Activated CD4-positive, alpha-beta T cell treated with anti-CD3 and anti-CD28 coated beads for 1 hour (primary cell): ENCODE measurements around the gene TMEM181.
"Not testable (repeated sequence)": the region's sequence is repeated elsewhere in the genome, so short reads cannot be mapped to it uniquely, and the experiment has no call there.

Experiments used
- DNase-seq: peaks from one replicate; pipeline ENCODE4 v3.0.0-alpha.2; 2020

Gene TMEM181

GRCh38 chr6:158538741-158539140 is 21.1 kb upstream of the TMEM181 start:
- no peak for DNase-seq

GRCh38 chr6:158539413-158539812 is 20.5 kb upstream of the TMEM181 start:
- no peak for DNase-seq

GRCh38 chr6:158539881-158540280 is 20.0 kb upstream of the TMEM181 start:
- DNase-seq, result no peak

DNA sequence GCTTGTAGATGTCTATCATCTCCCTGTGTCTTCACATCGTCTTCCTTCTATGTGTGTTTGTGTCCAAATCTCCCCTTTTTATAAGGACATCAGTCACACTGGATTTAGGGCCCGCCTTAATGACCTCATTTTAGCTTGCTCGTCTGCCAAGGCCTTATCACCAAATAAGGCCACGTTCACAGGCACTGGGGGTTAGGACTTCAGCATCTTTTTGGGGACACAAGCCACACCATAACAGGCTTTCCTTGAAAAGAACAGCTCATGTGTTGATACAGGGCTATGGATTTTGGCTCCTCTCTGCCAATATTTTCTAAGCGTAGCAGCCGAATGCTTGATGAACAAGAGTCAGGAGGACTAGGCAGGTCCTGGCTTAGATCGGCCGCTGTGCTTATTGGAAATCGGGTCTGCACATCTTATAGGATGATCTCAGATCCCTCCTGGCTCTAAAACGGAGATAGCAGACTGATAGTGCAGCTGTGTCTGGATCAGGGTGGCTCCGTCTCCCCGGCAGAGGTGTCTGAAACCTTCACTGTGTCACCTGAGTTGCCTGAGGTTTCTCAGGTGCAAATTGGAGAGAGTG is 16.2 kb upstream of the TMEM181 start:
- no peak for DNase-seq

DNA sequence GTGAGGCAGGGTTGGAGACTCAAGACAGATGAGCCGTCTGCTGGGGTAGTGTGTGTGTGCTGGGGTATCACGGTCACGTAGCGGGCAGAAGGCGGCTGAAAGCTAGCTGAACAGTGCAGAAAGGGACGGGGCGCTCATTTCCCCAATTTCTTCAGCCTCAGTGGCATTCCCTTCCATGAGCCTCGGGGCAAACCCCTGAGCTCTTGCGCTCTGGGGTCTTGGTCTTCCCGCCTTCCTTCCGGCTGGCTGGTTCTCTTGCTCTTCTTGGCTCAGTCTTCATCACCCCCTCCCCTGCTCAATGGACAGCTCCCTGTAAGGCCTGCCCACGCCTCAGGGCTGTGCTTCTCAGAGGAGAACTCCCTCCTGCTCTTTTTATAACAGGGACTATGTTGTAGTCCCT is 15.5 kb upstream of the TMEM181 start:
- DNase-seq, result no peak

- no peak for DNase-seq
Observed at GRCh38 chr6:158545043-158545966, 14.6 kb upstream of the TMEM181 start.

DNA sequence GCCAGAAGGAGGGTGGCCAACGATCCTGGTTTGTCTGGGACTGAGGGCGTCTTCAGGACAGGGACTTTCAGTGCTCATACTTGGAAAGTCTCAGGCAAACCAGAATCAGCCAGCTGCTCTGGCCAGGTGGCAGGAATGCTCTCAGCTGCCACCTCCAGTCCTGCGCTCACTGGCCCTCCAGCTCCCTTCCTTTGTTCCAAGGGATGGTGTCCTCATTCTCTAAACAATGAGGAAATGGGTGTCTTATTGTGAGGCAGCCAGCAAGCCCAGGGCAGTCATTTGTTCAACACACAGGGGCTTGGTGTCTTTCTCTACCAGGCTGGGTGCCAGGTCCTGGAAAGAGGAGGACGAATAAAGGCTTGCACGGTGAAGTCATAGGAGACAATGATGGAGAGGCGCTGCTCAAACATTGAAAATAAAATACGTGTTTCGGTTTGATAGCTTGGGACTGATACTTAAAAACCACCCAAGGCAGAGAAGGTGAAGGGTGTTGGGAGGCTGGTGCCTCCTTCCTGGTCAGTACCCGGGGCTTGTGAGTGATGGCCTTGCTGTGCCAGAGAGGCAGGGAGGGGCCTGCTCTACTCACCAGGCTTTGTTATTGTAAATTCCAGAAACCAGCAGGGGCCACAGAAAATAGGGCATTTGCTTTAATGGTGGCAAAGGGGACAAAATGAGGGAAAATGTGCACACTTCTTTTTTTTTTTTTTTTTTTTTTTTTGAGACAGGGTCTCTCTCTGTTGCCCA is 11.3 kb upstream of the TMEM181 start:
- DNase-seq, result no peak

- DNase-seq, result no peak
Observed at GRCh38 chr6:158552055-158552795, 7.7 kb upstream of the TMEM181 start.

DNA sequence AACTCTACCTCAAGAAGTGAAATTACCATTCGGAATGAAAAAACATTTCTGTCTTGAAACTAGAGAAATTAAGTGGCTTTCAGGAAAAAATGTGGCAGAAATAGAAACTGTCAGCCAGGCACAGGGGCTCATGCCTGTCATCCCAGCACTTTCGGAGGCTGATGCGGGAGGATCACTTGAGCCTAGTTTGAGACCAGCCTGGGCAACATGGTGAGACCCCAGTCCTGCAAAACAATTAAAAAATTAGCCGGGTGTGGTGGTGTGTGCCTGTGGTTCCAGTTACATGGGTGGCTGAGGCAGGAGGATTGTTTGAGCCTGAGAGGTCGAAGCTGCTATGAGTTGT is 7.1 kb upstream of the TMEM181 start:
- no peak for DNase-seq

DNA sequence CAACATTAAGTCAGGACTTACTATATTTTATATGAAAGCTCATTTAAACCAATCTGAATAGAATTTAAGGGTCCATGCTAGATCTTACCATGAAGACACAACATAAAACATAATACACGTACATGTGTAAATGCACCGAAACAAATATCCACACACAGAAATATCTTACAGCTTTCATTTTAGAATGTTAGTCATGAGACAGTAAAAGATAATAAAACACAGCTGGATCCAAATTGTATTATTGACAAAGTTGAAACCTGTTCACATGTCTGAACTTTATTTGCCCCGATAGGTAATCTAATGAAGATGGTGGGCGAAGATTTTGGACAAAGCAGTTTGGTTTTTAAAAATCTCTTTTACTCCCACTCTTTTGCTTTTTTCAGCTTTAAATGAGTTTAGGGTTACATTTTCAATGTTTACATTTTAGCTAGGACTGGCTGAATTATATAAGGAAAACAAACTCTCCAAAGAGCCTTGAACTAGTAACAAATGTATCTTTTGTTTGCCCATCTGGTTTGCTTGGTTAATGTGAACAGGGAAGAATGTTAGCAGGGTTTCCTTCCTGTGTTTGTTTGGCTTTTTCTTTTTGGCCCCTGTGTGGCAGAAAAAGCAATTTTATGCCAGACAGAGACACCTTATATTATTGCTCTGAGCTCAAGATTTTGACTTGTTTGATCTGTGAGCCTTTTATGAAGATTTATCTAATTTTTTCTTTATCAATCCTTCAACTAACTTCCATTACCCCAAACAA is 5.1 kb upstream of the TMEM181 start:
- no peak for DNase-seq

DNA sequence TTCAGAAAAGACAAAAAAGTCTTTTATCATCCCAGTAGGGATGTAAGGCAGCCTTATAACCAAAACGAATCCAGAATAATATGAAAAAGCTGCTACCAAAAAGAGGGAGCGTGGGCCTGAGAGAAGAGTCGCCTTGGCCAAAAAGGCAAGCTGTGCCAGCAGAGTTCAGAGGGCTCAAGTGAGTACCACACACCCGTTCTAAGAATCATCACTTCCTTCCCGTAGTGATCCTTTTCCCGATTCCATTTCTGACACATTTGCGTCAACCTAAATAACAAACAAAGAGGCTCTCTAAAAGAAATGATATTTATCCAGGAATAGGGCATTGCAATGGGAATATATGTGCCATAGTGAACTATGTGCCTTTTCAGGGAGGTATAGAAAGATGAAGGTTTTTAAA is 3.8 kb upstream of the TMEM181 start:
- DNase-seq, result no peak

DNA sequence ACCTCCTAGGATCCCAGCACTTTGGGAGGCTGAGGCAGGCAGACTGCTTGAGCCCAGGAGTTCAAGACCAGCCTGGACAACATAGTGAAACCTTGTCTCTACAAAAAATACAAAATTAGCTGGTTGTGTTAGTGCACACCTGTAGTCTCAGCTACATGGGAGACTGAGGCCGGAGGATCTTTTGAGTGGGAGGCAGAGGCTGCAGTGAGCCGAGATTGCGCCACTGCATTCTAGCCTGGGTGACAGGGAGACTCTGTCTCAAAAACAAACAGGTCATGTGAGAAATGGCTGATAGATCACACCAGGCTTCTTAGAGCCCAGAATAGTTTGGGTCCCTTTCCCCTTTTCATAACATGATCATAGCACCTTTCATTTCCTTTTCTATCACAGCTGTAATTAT is 2.8 kb upstream of the TMEM181 start:
- DNase-seq, result not testable (repeated sequence)

DNA sequence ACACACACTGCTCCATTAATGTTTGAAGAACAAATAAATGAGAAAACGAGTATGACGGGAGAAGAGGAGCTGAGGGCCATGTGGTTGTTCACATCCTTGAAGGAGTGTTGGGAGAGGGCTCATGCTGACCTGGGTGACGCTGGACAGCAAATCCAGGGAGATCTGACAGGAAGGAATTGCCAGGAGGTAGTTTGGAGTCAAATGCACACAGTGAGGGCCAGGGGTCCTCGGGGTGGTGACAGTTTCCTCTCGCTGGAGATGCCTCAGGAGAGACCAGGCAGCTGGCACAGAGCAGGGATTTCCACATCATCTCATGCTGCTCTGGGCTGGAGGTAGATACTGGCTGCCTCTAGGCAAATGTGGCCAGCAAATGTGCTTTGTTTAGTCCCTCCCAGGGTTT is 2.0 kb upstream of the TMEM181 start:
- no peak for DNase-seq

- DNase-seq, result no peak
Observed at GRCh38 chr6:158558415-158559306, 1.2 kb upstream of the TMEM181 start.

DNA sequence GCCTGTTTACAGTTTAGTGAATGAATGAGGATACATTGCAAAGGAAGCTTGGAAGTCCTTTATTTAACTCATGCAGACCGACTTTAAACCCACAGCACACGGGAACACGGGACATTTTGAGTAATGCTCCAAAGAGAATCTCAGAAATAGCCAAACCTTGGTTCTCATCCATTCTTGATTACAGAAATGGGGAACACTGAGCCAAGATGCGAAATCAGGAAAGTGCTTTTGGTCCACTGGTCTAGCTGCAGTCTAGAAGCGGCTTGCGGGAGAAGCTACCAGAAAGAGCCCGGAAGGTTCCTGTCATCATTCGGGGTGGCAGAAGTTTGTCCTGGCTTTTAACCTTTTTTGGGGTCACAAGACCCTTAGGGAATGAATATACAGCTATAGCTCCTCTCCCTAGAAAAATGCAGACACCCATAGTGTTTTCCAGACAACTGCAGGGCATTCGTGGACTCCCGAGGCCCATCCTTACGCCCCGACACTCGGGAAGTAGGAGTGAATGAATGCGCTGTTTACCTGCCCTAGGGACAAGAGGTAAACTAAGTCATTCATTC is 475 bp upstream of the TMEM181 start:
- DNase-seq, result no peak

- no peak for DNase-seq
Observed at GRCh38 chr6:158560836-158561320, 987 bp downstream of the TMEM181 start.

DNA sequence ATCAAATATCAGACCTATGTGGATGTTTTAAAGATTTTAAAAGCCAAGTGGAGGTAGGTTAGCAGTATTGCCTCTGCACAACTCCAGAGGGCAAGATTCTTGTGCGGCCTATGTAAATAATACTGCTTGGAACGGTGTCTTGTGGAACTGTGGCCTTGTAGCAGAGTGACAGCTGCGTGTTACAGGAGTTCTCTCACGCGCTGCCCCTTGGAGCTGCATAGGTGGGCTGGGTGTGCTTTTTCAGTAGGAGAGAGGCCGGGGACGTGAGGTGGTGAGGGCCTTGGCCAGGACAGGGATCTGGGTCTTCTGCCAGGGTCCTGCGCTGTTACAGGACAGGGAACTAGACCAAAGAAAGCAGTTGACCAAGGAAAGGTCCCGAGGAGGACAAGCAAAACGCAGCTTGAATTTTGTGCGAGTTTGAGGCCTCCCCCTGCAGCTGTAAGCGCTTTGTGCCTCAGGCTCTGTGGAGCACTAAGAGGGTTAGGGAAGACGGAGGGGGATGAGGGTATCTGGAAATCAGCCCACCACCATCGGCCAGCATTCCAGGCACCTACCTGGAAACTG is 1.5 kb downstream of the TMEM181 start:
- no peak for DNase-seq

DNA sequence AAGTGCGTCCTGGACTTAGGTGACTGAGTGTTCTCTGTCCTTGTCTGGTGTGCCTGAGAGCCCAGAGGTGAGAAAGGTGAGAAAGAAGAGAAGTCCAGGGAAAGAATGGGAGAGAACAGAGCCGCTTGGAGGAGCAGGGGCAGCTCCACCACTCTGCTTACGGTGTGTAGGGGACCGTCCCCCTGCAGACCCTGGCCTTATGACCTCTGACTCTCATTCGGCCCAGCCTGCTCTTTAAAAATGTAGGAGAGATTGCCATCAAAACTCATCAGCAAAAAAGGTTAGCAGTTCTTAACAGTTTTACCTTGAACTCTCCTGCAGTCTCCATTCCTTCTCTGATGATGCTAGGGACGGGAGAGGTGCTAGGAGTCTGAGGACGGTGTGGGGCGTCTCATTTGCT is 2.0 kb downstream of the TMEM181 start:
- no peak for DNase-seq

DNA sequence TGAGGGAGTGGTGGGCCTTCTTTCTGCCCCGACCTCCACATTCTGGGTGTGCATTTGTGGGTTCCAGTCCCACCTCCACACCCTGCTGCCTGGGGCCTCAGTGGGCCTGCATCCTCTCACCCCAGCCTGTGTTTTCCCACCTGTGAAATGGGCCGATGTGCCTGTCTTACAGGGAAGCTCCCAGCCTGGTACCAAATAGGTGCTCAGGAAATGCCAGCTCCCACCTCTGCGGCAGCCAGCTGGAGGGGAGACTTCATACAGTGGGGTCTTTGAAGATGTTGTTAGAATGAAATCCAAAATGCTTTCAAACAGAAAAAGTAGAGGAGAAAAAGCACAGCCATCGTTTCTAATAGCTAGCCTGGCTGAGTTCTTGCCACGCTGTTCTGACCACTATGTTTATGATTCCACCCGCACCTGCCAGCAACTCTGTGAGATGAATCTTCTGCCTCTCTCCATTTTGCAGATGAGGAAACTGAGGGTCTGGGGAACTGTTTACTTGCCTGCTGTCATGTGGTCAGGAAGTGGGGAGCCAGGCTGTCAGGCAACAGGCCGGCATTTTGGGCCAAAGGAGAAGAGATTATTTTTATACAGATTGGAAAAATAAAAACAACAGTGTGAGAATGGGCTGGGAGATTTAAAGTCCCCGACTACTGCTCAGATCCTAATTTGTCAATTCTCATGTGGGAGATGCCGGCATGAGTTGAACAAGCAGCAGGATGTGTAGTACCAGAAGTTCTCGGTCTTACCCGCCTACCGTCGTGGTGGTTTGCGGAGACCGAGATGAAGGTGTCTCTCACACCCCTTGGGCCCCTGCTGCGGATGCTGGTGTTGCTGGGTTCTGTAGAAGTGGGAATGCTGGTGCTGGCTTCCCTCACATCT is 4.6 kb downstream of the TMEM181 start:
- DNase-seq, result no peak

- DNase-seq, result no peak
Observed at GRCh38 chr6:158565122-158565429, 5.2 kb downstream of the TMEM181 start.
